PFSK-1 (cell line): Measurements from ENCODE around the gene LEO1.

Experiments used
- REST ChIP-seq, 2 experiments: IDR thresholded peaks; 2 replicates each; pipeline versions ENCODE4 v1.6.1 to v1.8.0; 2011 to 2012; ENCODE audit warnings: low read depth in 2 of 2, low read length in 2 of 2, control low read depth in 1 of 2, inconsistent platforms in 1 of 2, mild to moderate bottlenecking in 1 of 2, moderate library complexity in 1 of 2; ENCODE audit not compliant: insufficient read depth in 1 of 2
- TAF1 ChIP-seq: IDR thresholded peaks from 2 replicates; pipeline ENCODE4 v1.6.1; 2012; ENCODE audit warnings: low read length, control low read depth, borderline replicate concordance; ENCODE audit not compliant: insufficient read depth

DNA sequence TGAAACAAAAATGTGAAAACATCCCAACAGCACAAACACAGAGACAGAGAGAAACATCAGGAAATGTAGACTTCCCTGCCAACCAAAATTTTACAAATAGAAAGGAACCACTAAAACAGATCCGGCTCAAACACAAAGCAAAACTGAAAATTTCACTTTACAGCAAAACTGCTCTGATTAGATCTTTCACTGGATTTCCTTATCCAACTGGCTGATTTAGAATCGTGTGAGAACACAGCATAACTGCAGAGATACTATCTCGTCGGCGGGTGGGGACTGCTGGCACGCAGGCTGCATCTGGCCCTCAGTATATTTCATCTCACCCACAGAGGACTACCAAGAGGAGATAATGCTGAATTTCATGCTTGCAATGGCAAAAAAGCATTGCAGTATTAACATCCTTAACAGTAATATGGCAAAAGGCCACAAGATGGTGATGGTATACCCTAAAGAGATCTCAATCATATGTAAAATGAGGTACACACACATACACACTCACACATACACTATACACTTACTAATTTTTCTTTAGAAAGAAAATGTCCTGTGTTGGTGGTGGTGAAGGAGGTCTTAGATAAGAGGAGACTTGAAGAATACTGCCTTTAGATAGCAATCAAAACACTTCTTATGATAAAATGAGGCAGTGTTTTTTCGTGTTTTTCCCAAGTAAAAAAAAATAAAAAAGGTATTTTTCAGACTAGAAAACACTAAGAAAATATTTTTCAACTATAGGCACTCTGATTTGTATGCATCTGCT is 10.6 kb upstream of the LEO1 start:
- TF ChIP-seq TAF1 (no peak), REST (IDR thresholded peaks at IDR 0.05; ENCODE audit: insufficient read depth in 1 of 2, low read depth in 2 of 2, low read length in 2 of 2) (no peak)
